Measurements from ENCODE around the gene PVR.

PVR gene

DNA sequence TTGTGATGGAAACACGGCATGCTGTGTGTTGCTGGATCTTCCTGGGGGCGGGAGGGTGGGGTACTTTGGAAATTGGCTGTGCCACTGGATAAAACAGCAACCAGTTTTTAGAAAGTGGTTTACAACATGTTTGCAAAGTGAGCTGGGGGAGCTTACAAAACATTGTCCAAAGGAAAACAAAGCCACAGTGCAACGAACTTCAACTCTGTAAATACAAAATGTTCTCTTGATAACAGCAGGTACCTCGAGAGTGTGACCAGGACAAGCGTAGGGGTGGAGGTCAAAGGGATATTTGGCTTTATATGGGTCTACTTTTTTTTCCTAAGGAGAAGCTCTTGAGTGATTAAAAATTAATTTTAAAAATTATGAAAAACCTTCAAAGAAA is 27.9 kb upstream of the PVR start:
- in situ Hi-C loops (cut with MboI; ENCODE audit: low pct_unique_long_range_greater_than_20kb, low sequenced_read_pairs, unreplicated experiment) = no loop called here
- TF ChIP-seq CTCF (IDR thresholded peaks at IDR 0.05; ENCODE audit: extremely low read depth, insufficient read depth, missing control alignments) = no peak
- DNase-seq (ENCODE audit: low spot score) = no peak

GRCh38 chr19:44617110-44617880 is 26.4 kb upstream of the PVR start:
- in situ Hi-C loops (cut with MboI; ENCODE audit: low pct_unique_long_range_greater_than_20kb, low sequenced_read_pairs, unreplicated experiment) = no loop called here
- DNase-seq (ENCODE audit: low spot score) = no peak
- TF ChIP-seq CTCF (IDR thresholded peaks at IDR 0.05; ENCODE audit: extremely low read depth, insufficient read depth, missing control alignments) = no peak

DNA sequence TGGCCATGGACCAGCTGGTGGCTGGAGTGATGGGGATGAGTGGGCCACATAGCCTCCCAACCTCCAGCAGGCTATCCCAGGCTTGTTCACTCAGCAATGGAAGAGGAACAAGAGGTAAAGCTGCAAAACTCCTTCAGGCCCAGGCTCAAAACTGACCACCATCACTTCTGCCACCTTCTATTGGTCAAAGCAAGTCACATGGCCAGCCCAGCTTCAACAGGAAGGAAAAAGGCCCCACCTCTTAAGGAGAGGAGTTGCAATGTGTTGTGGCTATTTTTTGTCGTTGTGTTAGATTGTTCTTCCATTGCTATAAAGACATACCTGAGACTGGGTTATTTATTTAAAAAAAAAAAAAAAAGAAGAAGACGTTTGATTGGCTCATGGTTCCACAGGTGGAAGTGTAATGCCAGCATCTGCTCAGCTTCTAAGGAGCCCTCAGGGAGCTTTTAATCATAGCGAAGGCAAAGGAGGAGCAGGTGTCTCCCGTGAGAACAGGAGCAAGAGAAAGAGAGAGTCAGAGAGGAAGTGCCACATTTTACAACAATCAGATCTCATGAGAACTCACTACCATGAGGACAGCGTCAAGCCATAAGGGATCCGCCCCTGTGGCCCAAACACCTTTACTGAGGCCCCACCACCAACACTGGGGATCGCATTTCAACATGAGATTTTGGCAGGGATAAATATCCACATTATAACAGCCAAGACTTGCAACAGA is 24.9 kb upstream of the PVR start:
- TF ChIP-seq CTCF (IDR thresholded peaks at IDR 0.05; ENCODE audit: extremely low read depth, insufficient read depth, missing control alignments) = no peak
- DNase-seq (ENCODE audit: low spot score) = no peak
- in situ Hi-C loops (cut with MboI; ENCODE audit: low pct_unique_long_range_greater_than_20kb, low sequenced_read_pairs, unreplicated experiment) = no loop called here

GRCh38 chr19:44620667-44621066 is 23.0 kb upstream of the PVR start:
- no peak for TF ChIP-seq CTCF (IDR thresholded peaks at IDR 0.05; ENCODE audit: extremely low read depth, insufficient read depth, missing control alignments)
- no peak for DNase-seq (ENCODE audit: low spot score)
- in situ Hi-C loops (cut with MboI; ENCODE audit: low pct_unique_long_range_greater_than_20kb, low sequenced_read_pairs, unreplicated experiment) = no loop called here

DNA sequence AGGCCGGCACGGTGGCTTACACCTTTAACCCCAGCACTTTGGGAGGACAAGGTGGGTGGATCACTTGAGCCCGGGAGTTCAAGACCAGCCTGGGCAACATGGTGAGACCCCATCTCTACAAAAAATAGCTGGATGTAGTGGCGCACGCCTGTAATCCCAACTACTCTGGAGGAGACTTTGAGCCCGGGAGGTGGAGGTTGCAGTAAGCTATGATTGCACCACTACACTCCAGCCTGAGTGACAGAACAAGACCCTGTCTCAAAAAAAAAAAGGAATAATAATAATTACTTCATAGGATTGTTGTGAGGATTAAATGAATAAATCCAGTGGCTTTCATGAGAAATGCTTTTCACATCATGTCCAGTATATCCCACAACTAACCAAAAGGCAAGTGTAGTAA is 22.3 kb upstream of the PVR start:
- in situ Hi-C loops (cut with MboI; ENCODE audit: low pct_unique_long_range_greater_than_20kb, low sequenced_read_pairs, unreplicated experiment) = no loop called here
- TF ChIP-seq CTCF (IDR thresholded peaks at IDR 0.05; ENCODE audit: extremely low read depth, insufficient read depth, missing control alignments) = no peak
- no peak for DNase-seq (ENCODE audit: low spot score)

DNA sequence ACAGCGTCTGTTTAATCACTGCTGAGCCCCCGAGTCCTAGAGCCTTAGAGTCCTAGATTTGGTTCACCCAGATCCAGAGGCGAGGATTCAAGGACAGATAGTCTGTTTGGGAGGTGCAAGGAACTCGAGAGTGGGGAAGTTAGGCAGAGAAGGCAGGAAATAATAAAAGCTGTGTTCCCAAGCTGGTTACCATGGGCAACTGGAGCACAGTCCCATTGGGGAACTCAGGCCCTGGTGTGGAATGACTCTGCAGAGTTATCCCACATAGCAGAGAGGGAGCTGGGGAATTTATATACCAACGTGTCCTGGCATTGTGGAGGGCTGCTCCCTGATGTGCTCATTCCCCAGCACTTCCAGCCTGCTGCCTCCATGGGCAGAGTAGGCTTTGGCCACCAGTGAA is 20.6 kb upstream of the PVR start:
- no peak for DNase-seq (ENCODE audit: low spot score)
- TF ChIP-seq CTCF (IDR thresholded peaks at IDR 0.05; ENCODE audit: extremely low read depth, insufficient read depth, missing control alignments) = no peak
- in situ Hi-C loops (cut with MboI; ENCODE audit: low pct_unique_long_range_greater_than_20kb, low sequenced_read_pairs, unreplicated experiment) = no loop called here

Data from GM13977 (cell line).